Left forelimb (tissue), 1 donor: Measurements from ENCODE around the gene MYH1.
"Not testable (repeated sequence)": the region's sequence is repeated elsewhere in the genome, so short reads cannot be mapped to it uniquely, and the experiment has no call there.

ENCODE experiments used
- DNase-seq: peaks from one replicate; pipeline ENCODE4 v3.0.0-alpha.2; 2018; ENCODE audit warnings: low spot score

MYH1 gene

GRCh38 chr17:10518271-10519037, at the start of gene MYH1:
Gene MYH1, minus strand, starts transcription at chr17:10518542. Its CDS starts 1,900 bp downstream, at chr17:10516642.
- no peak for DNase-seq

GRCh38 chr17:10563991-10564660, 45.8 kb upstream of the MYH1 start:
- no peak for DNase-seq

DNA sequence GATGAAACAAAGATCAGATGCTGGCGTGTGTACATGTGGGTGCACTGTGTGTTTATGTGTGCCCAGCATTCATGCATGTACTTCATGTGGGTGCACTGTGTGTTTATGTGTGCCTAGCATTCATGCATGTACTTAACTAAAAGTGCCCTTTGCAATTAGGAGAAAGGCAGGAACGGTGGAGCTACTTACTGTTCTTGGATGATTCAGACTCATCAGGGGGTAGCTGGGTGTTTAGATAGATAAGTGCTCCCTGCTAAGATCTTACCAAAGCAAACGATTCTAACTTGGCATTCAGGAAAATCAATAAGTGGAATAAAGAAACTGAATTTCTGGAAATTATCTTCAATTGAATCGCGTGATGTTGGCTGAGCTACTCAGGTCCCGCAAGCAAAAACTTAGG, 39.7 kb upstream of the MYH1 start:
- DNase-seq = no peak

DNA sequence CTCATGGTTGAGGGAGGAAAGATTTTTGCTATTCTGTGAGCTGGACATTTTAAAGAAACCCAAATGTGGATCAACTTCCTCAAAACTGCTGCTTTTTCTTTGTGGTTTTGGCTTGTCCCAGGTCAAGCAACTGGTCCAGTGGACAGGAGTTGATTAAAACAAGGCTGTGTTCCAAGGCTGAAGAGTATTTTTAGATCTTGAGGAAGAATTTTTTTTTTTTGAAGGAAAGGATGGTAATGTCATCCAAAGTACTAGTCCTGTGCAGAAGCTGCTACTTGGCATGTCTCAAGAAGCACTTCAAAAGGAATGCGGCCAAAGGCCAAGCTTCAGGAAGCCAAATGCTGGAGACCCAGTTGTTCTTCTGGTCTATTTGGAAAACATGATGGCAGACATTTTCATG, 39.1 kb upstream of the MYH1 start:
- DNase-seq = no peak

DNA sequence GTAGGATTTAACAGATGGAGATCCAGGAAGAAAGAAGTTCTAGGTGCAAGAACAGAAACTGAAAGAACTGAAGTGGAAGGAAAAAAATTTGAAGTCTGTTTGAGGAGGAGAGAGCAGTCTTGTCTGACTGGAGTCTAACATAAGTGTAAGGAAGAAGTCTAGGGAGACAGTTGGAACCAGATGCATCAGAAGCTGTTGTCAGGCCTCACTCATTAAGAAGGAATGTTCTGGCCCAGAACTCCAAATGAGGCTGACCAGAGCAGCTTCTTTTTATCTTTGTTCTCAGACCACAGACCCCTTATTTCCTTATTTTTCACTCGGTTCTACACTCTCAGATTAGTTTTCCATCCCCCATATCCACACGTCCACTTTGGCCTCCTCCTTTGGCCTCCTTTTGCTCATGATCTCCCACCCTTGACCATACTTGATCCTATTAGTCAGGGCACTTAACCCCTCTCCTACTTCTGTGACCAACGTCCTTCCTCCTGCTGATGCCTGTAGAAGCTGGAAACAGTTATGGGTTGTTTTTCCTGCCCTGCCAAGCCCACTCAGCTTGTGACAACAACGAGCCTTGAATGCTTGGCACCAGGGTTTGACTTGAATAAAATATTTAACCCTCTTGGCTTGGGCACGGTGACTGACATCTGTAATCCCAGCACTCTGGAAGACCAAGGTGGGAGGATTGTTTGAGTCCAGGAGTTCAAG, 38.1 kb upstream of the MYH1 start:
- DNase-seq = no peak

DNA sequence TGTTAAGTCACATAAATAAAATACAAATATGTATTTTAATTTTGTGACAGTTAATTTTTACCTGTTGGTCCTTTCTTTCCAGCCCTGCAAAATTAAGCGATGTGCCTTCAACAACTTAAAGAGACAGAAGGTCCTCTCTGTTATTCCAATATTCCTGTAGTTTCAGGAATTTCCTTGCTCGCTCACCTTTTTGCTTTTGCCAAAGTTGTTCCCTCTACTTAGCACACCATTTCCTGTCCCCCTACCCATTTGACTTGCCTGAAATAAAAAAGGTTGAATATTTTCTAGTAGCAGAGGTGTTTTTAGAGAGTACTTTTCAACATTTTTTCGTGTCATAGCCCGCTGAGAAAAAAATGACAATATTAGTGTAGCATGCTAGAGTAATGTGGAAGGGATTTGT, 31.7 kb upstream of the MYH1 start:
- DNase-seq = no peak

- DNase-seq = no peak
Measured at GRCh38 chr17:10549096-10549842, 30.9 kb upstream of the MYH1 start, which contains the start of gene MYH2. Gene MYH2, minus strand, starts transcription at chr17:10549658. Its CDS starts 1,738 bp downstream, at chr17:10547920.

DNA sequence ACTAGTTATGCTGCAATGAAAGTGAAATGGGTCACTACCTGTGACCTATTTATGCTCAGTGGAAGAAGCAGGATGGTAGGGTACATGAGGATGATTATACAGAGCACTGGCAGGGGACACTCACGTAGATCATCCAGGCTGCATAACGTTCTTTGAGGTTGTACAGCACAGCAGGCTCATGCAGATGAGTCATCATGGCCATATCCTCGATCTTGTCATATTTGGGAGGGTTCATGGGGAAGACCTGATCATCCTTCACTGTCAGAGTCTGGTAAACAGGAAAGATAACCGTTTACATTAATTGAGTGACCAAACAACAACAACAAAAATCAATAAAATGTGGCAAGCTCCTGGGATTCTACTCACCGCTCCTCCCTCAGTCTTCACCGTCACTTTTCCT, 29.0 kb upstream of the MYH1 start:
- no peak for DNase-seq

GRCh38 chr17:10543486-10543885, 25.1 kb upstream of the MYH1 start:
- DNase-seq = not testable (repeated sequence)

- DNase-seq = not testable (repeated sequence)
Measured at GRCh38 chr17:10541179-10541578, 22.8 kb upstream of the MYH1 start.

- no peak for DNase-seq
Measured at GRCh38 chr17:10532026-10532425, 13.7 kb upstream of the MYH1 start.

GRCh38 chr17:10527419-10527818, 9.1 kb upstream of the MYH1 start:
- DNase-seq = no peak

DNA sequence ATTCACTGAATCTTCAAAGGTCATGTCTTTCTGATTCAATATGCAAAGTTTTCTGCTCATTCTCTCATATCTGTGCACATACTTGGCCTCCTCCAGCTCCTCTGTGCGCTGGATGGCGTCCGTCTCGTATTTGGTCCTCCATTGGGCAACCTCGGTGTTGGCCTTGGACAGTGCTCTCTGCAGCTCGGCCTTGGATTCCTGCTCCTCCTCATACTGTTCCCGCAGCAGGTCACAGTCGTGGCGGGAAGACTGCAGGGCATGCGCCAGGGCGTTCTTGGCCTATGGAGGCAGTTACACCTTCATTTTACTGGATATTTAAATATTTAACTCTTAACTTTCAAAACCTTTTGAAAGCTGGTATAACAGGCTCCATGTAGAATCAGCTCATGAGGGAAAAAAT, 8.2 kb upstream of the MYH1 start:
- no peak for DNase-seq

DNA sequence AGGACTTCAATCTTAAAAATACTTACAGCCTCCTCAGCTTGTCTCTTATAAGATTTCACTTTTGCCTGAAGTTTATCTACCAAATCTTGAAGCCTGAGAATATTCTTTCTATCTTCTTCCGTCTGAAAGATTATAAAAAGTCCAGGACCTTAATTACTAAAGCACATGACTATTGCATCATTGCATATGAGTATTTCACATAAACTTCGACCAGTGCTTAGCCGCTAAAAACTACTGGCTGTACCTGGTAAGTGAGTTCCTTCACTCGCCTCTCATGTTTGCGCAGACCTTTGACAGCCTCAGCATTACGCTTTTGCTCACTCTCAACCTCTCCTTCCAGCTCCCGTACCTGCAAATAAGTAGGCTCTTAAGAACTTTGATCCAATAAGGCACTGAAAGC, 4.7 kb upstream of the MYH1 start:
- DNase-seq = no peak

DNA sequence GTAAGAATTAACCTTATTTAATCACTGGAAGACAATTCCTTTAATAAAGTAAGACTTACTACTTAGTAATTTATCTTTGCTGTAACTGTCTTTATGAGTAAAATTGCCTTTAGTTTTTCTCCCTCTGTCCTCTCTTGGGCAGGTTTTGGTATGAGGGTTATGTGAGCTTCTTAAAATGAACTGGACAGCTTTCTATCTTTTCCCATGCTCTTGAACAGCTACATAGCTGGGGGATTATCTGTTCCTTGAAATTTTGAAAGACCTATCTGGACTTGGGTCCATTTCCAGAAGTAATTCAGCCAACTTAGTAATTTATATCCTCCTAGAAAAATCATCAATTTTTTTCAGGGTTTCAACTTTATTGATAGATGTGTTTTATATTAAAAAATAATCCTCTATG, 3.6 kb upstream of the MYH1 start:
- no peak for DNase-seq

- DNase-seq = no peak
Measured at GRCh38 chr17:10516638-10517037, 1.7 kb downstream of the MYH1 start.

- no peak for DNase-seq
Measured at GRCh38 chr17:10516065-10516464, 2.3 kb downstream of the MYH1 start.

DNA sequence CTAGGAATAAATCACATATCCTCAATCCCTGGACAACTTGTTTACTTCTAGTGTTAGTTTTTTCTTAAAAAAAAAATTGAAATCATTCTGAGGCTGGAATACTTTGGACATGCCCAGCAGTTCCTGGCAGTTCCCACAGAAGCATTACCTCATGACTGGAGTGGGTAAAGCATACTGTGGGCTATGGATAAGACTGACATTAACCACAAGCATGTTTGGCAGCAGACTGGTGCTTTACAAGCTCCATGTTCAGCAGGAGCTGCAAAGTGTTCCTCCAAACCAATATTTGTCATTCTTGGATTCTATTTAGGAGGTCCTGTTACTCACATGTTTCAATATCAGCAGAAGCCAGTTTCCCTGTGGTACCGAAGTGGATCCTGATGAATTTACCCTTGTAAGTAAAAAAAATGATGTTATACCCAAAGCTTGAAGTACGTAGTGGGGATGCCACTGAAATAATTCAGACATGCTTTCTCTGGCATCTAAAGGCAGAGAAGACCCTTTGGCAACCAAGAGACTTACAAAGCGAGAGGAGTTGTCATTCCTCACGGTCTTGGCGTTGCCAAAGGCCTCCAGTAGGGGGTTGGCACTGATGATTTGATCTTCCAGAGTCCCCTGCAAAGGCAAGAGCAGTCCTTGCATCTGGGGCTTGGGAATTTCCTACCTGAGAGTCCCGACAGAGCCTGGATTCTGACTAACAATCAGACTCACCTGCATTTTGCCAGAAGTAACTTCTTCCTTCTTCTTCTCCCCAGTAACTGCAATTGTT, 4.9 kb downstream of the MYH1 start:
- DNase-seq = no peak

DNA sequence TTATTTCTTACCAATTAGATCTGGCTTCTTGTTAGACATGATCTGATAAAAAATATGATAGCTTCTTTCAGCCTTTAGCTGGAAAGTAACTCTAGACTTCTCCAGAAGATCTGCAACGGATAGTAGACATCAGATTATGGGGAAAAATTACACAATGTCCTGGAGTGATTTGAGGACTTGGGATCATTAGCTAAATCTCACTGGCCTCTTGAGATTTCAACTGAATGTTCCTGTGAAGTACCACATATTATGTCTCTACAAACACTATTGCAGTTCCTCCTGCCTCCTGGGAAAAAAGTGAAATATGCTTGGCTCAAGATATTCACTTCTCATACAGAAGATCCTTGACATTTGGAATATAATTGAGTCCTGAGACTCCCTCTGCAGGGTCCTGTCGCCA, 5.5 kb downstream of the MYH1 start:
- no peak for DNase-seq

GRCh38 chr17:10499950-10500349, 18.4 kb downstream of the MYH1 start:
- DNase-seq = no peak

- no peak for DNase-seq
Measured at GRCh38 chr17:10492004-10492403, 26.3 kb downstream of the MYH1 start.
